A549 (cell line): Measurements from ENCODE around the gene NIP7.

ENCODE experiments used
- CBX8 ChIP-seq: fragments of 200-600 bp; sonication (generic); IDR thresholded peaks from 2 replicates; pipeline ENCODE4 v1.6.1; 2016
- FOSL2 ChIP-seq, 2 experiments: fragments of 450-650 bp in 1 of 2; fragments of >200 bp in 1 of 2; sonication (Bioruptor Twin) in 1 of 2; formaldehyde crosslinking; IDR thresholded peaks; 2 replicates each; pipeline versions ENCODE4 v1.5.0 to v1.6.1; 2016 to 2020; ENCODE audit warnings: mild to moderate bottlenecking in 1 of 2, moderate library complexity in 1 of 2
- POLR2A ChIP-seq: IDR thresholded peaks from 2 replicates; pipeline ENCODE4 v1.6.1; 2012; ENCODE audit warnings: mild to moderate bottlenecking, low read length
- ZSCAN20 ChIP-seq: fragments of 250-450 bp; sonication (Bioruptor Pico); IDR thresholded peaks from 2 replicates; pipeline ENCODE4 v1.8.0; 2022; ENCODE audit warnings: mild to moderate bottlenecking, moderate library complexity
- TF ChIP-seq, protein P1 (sequence below): fragments of >200 bp; sonication (Bioruptor Twin); formaldehyde crosslinking; IDR thresholded peaks from 3 replicates; pipeline ENCODE4 v1.5.1; 2016

DNA sequence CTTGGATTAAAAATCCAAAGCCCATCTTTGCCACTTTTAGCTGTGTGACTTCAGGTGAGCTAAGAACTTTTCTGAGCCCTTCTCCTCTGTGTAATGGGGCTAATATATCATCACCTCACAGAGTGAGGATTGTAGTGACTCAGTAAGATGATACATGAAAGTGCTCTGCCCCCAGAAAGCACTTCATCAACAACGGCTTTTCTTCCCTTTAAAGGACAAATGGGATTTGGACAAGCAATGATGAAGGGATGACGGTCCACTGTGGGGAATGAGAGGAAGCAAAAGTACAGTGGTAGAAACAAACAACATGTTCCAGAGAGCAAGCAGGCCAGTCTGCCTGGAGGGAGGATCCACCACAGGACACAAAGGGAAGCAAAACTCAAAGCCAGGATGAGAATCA is 26.3 kb downstream of the NIP7 start:
- no peak for TF ChIP-seq ZSCAN20 (CRISPR knock-in tag)
- TF ChIP-seq, protein P1, sequence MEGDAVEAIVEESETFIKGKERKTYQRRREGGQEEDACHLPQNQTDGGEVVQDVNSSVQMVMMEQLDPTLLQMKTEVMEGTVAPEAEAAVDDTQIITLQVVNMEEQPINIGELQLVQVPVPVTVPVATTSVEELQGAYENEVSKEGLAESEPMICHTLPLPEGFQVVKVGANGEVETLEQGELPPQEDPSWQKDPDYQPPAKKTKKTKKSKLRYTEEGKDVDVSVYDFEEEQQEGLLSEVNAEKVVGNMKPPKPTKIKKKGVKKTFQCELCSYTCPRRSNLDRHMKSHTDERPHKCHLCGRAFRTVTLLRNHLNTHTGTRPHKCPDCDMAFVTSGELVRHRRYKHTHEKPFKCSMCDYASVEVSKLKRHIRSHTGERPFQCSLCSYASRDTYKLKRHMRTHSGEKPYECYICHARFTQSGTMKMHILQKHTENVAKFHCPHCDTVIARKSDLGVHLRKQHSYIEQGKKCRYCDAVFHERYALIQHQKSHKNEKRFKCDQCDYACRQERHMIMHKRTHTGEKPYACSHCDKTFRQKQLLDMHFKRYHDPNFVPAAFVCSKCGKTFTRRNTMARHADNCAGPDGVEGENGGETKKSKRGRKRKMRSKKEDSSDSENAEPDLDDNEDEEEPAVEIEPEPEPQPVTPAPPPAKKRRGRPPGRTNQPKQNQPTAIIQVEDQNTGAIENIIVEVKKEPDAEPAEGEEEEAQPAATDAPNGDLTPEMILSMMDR: no peak
- no peak for TF ChIP-seq CBX8
- no peak for TF ChIP-seq FOSL2 (IDR thresholded peaks at IDR 0.05)
- TF ChIP-seq FOSL2 (CRISPR knock-in tag; IDR thresholded peaks at IDR 0.05): no peak
- no peak for TF ChIP-seq POLR2A
